Measurements from ENCODE around the gene PRR23A.

PRR23A gene

DNA sequence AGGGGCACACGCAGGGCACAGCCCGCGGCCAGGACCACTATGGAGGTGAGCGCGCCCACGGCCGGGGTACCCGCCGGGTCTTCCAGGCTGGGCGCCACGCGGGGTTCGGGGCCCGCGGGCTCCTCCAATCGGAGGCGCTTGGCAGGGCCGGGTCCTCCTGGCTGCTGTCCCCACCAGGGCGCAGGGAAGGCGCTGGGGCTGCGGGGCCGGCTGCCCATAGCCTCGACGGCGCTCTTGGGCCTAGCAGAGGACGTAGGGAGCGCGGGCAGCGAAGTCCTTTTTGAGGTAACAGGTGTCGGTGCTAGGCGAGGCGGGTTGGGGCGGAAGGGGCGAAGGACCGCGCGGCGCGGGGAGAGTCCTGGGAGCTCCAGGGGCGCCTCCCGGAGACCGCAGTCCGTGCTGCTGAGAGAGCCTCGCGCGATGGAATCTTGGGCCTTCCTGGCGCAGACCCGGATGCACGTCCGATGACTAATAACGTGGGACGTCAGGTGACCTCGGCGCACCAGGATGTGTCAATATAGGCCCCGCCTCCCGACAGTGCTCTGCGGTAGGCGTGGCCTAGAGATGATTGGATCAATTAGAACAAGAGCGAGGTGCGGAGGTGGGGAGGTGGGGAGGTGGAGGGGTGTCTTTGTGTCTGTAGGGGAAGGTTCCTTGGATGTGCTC is at the start of gene PRR23A:
Gene PRR23A, minus strand, starts transcription at position 218 of the 666 bp plus-strand sequence. Its CDS starts 0 bp downstream, at position 218.
- no peak for DNase-seq (ENCODE audit: low read depth)
- H3K4me3 ChIP-seq (ENCODE audit: control insufficient read depth, low read depth, low read length), result no peak within 1 kb of the TSS
- TF ChIP-seq, protein P1, sequence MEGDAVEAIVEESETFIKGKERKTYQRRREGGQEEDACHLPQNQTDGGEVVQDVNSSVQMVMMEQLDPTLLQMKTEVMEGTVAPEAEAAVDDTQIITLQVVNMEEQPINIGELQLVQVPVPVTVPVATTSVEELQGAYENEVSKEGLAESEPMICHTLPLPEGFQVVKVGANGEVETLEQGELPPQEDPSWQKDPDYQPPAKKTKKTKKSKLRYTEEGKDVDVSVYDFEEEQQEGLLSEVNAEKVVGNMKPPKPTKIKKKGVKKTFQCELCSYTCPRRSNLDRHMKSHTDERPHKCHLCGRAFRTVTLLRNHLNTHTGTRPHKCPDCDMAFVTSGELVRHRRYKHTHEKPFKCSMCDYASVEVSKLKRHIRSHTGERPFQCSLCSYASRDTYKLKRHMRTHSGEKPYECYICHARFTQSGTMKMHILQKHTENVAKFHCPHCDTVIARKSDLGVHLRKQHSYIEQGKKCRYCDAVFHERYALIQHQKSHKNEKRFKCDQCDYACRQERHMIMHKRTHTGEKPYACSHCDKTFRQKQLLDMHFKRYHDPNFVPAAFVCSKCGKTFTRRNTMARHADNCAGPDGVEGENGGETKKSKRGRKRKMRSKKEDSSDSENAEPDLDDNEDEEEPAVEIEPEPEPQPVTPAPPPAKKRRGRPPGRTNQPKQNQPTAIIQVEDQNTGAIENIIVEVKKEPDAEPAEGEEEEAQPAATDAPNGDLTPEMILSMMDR (IDR thresholded peaks at IDR 0.05; ENCODE audit: control insufficient read depth, insufficient read depth, low read depth, low read length, missing control alignments), result no peak

- DNase-seq (ENCODE audit: low read depth), result no peak
- no peak overlapping the region for H3K4me3 ChIP-seq (ENCODE audit: control insufficient read depth, low read depth, low read length)
- TF ChIP-seq, protein P1 (IDR thresholded peaks at IDR 0.05; ENCODE audit: control insufficient read depth, insufficient read depth, low read depth, low read length, missing control alignments), result no peak
Measured at GRCh38 chr3:139052802-139053600, 46.9 kb upstream of the PRR23A start.

GRCh38 chr3:139044366-139045210 is 38.5 kb upstream of the PRR23A start, which contains the start of gene PRR23C:
TSS of gene PRR23C (minus strand) at chr3:139044892. CDS start at chr3:139044620, 272 bp downstream.
- TF ChIP-seq, protein P1 (IDR thresholded peaks at IDR 0.05; ENCODE audit: control insufficient read depth, insufficient read depth, low read depth, low read length, missing control alignments), result peak; percentile 16
- no peak within 1 kb of the TSS for H3K4me3 ChIP-seq (ENCODE audit: control insufficient read depth, low read depth, low read length)
- DNase-seq (ENCODE audit: low read depth), result no peak

DNA sequence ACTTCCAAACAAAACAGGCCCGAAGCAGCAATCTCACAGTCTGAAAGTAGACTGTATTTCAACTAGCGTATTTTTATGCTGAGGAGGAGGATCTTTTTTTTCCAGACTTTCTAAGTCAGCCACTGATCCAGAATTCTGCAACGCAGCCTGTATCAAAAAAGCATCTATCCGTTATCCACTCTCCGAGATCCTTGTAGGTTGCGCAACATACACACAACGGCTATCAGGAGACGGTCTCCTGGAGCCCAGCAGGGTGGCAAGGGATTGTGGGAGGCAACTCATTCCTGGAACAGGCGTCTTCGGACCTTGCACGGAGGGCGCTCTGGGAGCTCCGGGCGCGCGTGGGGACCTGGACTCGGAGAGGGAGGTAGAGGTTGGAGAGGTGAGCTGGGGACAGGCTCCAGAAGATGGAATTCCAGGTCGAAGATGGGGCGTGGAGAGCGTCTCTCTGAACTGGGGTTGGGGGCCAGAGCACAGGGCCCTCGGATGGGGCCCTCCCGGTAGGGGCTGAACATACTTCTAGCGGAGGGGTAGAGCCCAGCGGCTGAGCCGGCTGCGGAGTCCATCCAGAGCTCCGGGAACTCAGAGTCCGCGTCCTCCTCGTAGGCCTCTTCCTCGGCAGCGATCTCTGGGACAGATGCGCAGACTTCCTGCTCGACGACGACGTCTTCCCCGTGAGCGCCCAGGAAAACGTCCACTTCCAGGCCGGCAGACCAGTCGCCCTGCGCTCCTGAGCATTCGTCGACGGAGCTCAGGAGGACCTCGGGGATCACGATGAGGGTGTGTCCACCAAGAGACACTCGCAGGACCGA is 37.7 kb upstream of the PRR23A start:
- TF ChIP-seq, protein P1 (IDR thresholded peaks at IDR 0.05; ENCODE audit: control insufficient read depth, insufficient read depth, low read depth, low read length, missing control alignments), result no peak
- no peak for DNase-seq (ENCODE audit: low read depth)

GRCh38 chr3:139037478-139037877 is 31.4 kb upstream of the PRR23A start:
- DNase-seq (ENCODE audit: low read depth), result no peak
- TF ChIP-seq, protein P1 (IDR thresholded peaks at IDR 0.05; ENCODE audit: control insufficient read depth, insufficient read depth, low read depth, low read length, missing control alignments), result no peak
- H3K4me3 ChIP-seq (ENCODE audit: control insufficient read depth, low read depth, low read length), result no peak overlapping the region

More for the DNA sequence above, 37.7 kb upstream of the PRR23A start:
- H3K4me3 ChIP-seq (ENCODE audit: control insufficient read depth, low read depth, low read length), result no peak overlapping the region
